Progenitor cell of endocrine pancreas (in vitro differentiated cells): ENCODE measurements around the gene LPCAT1. TPM values are rescaled to one million over a fixed set of nuclear protein-coding genes. Genes with fewer than 3 reads are reported as not detected.

Experiments
- DNase-seq: peaks from one replicate; pipeline ENCODE4 v3.0.0; 2021; ENCODE audit warnings: low spot score; ENCODE audit not compliant: unreplicated experiment
- H3K27ac Mint-ChIP-seq: 2 replicates; pipeline ENCODE4 v1.8.0; 2021; ENCODE audit warnings: mild to moderate bottlenecking, moderate library complexity, mixed read lengths
- H3K27me3 Mint-ChIP-seq: 2 replicates; pipeline ENCODE4 v1.8.0; 2021; ENCODE audit warnings: mixed read lengths
- H3K36me3 Mint-ChIP-seq: 2 replicates; pipeline ENCODE4 v1.8.0; 2022; ENCODE audit warnings: mixed read lengths; ENCODE audit not compliant: insufficient read depth
- H3K4me1 Mint-ChIP-seq: 2 replicates; pipeline ENCODE4 v1.8.0; 2021; ENCODE audit warnings: low read depth, mixed read lengths
- H3K4me3 Mint-ChIP-seq: 2 replicates; pipeline ENCODE4 v1.8.0; 2021; ENCODE audit warnings: low read depth, mild to moderate bottlenecking, moderate library complexity, mixed read lengths
- H3K9me3 Mint-ChIP-seq: 2 replicates; pipeline ENCODE4 v1.8.0; 2021; ENCODE audit warnings: low read depth, mixed read lengths
- total RNA-seq: library from RNA; stranded (reverse); gene quantifications from 2 replicates; pipeline ENCODE4 v1.2.1, GENCODE V29; 2021
- TF ChIP-seq, protein P1 (sequence below): fragments of 200-600 bp; sonication (generic); IDR thresholded peaks from one replicate; pipeline ENCODE4 v1.5.0; 2021; ENCODE audit warnings: antibody characterized with exemption, mild to moderate bottlenecking; ENCODE audit not compliant: unreplicated experiment

The LPCAT1 gene
- total RNA-seq, 1 donor from 2014 or later = 73.3 TPM

DNA sequence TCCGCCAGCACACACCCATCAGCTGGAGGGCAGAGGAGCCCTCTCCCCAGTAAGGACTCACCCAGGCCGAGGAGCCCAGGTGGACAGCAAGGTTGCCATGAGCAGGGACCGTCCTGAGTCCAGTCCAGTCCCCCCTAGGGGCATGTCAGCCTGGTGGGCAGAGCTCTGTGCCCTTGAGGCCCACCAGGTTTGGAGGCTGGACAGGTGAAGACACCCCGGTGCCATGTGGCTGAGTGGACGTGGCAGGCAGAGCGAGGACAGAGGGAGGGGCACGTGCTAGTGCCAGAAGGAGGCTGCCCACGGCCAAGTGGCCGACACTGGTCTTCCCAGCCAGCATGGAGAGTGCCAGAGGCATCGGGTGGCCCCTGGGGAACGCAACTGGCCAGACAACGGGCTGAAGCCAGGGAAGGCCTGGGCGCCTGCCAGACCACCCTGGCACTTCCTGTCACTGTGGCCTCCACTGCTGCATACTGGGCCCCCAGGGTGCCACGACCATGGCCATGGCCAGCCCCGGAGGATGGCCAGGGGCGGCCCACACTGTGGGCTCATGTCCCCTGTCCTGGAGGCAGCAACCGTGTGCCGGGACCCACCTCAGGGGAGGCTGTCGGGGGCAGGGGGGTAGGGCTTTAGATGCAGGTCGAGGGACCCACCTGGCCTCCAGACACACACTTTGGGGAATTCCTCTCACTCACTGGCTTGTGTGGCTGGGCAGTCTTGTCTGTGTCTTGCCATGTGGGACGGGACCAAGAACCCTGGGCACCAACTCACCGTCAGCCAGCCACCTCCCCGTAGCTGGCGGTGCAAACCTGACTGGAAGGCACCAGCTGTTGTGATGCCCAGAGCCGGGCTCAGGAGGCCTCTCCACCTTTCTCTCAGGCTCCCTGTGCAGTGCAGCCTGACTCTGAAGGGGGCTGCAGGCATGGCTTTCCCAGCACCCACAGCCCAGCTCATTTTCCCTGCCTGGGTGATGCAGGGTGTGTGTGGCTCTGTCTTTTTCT is 42.3 kb upstream of the LPCAT1 start:
- Mint-ChIP-seq H3K27ac (peak overlapping the region; percentile 41), H3K36me3 (peaks cover 15% of the 10 kb centered on the region), H3K27me3 (peaks cover 3% of the 10 kb centered on the region), H3K9me3 (peaks cover 7% of the 10 kb centered on the region), H3K4me3 (no peak overlapping the region), H3K4me1 (peaks cover 24% of the 10 kb centered on the region)
- DNase-seq = no peak
- TF ChIP-seq, protein P1, sequence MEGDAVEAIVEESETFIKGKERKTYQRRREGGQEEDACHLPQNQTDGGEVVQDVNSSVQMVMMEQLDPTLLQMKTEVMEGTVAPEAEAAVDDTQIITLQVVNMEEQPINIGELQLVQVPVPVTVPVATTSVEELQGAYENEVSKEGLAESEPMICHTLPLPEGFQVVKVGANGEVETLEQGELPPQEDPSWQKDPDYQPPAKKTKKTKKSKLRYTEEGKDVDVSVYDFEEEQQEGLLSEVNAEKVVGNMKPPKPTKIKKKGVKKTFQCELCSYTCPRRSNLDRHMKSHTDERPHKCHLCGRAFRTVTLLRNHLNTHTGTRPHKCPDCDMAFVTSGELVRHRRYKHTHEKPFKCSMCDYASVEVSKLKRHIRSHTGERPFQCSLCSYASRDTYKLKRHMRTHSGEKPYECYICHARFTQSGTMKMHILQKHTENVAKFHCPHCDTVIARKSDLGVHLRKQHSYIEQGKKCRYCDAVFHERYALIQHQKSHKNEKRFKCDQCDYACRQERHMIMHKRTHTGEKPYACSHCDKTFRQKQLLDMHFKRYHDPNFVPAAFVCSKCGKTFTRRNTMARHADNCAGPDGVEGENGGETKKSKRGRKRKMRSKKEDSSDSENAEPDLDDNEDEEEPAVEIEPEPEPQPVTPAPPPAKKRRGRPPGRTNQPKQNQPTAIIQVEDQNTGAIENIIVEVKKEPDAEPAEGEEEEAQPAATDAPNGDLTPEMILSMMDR = no peak

DNA sequence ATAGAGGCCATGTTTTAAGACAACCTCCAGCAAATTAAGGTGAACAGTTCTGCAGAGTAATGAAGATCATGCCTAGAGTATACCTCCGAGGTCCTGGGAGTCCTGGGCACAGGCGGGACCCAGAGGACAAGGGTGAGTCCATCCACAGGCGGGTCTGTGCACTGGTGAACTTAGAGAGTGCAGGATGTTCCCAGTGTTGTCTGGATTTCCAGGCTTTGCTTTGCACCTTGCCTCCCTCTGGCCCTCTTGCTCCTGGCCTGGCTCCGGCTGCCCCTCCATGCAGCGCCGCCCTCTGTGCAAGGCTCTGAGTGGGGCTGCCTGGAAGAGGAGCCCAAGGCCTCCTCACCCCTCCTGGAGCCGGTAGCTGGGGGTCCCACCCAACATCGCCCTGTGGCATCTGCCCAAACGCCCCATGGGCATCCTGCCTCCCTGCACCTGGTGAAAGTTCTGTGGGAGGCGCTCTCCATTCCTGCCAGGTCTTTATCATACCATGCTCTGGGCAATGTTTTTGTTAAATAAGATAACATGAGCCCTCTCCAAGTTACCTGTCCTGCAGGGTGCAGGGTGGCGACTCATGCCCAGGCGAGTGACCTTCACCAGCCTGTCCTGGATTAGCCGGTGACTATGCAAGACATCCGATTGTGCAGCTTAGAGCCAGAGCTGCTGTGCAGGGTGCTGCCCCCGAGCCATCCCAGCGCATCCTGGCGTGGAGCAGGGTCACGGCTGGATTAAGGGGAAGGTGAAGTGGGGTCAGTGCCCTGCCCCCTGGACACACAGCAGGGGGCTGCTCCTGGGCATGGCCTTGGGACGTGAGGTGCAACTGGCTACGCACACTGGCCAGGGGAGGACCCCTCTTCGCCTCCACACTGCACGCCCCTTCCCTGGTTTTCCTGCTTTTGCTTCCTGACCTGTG is 41.3 kb upstream of the LPCAT1 start:
- no peak for DNase-seq
- no peak overlapping the region for H3K4me3 Mint-ChIP-seq
- H3K4me1 Mint-ChIP-seq = peaks cover 24% of the 10 kb centered on the region
- H3K36me3 Mint-ChIP-seq = peaks cover 6% of the 10 kb centered on the region
- peaks cover 3% of the 10 kb centered on the region for H3K27me3 Mint-ChIP-seq
- TF ChIP-seq, protein P1 = no peak
- H3K9me3 Mint-ChIP-seq = peaks cover 3% of the 10 kb centered on the region
- H3K27ac Mint-ChIP-seq = peak overlapping the region; percentile 41

DNA sequence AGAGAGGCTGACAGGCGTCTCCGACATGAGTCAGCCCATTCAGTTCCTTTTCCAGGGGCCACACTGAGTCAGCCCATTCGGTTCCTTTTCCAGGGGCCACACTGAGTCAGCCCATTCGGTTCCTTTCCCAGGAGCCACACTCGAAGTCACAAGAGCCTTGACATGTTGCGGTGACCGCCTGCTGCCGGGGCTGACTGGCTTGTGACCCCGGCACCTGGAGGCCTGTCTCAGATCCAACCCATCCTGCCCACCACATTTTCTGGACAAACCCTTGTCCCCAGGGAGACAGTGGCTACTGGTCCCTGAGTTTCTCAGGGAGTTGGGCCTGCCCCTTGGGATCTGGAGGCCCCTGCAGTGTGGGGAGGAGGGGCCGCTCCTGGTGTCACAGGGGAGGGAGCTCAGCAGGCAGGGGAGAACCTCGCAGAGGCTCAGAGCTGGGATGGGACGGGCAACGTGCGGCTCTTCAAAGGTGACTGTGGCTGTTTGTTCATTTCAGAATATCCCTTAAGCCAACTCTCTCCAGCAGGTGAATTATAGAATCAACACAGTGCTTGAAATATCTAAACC is 40.5 kb upstream of the LPCAT1 start:
- no peak for DNase-seq
- H3K4me3 Mint-ChIP-seq = no peak overlapping the region
- H3K36me3 Mint-ChIP-seq = peaks cover 2% of the 10 kb centered on the region

DNA sequence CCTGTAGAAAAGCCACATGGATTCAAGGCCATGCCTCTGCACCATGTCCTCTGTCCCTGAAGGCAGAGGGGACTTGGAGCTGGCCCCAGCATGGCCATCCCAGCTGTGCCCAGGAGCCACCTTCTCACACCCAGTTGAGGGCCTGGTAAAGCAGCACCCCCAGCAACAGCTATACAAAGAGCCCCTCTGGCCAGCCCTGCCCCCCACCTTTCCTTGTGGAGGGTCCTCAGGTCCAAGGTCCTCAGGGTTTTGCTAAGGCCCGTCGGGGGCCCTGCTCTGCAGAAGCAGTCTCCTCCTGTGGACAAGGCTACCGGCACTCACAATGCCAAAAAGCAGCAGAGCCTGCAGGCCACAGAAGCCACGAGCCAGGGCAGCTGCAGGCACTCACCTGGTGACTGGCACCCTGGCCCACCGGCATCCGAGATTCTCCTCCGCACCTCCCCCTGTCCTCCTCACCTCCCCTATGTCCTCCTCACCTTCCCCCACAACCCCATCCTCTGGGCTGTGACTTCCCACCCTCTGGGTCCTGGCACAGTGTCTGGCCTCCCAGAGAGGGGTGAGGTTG is 39.9 kb upstream of the LPCAT1 start:
- no peak overlapping the region for H3K4me3 Mint-ChIP-seq
- peaks cover 23% of the 10 kb centered on the region for H3K4me1 Mint-ChIP-seq
- no peaks in the 10 kb centered on the region for H3K9me3 Mint-ChIP-seq
- TF ChIP-seq, protein P1 = no peak
- DNase-seq = no peak
- H3K27ac Mint-ChIP-seq = no peak overlapping the region
- peaks cover 2% of the 10 kb centered on the region for H3K36me3 Mint-ChIP-seq
- H3K27me3 Mint-ChIP-seq = peaks cover 7% of the 10 kb centered on the region

More for the DNA sequence above, 40.5 kb upstream of the LPCAT1 start:
- TF ChIP-seq, protein P1 = no peak
- peaks cover 3% of the 10 kb centered on the region for H3K27me3 Mint-ChIP-seq
- no peaks in the 10 kb centered on the region for H3K9me3 Mint-ChIP-seq
- H3K4me1 Mint-ChIP-seq = peaks cover 24% of the 10 kb centered on the region
- no peak overlapping the region for H3K27ac Mint-ChIP-seq
